GM10266 (cell line): ENCODE results near the gene RNF220.

ENCODE experiments used
- DNase-seq: peaks from one replicate; pipeline ENCODE4 v3.0.0; 2012; ENCODE audit errors: extremely low spot score
- CTCF ChIP-seq: IDR thresholded peaks from 2 replicates; pipeline ENCODE4 v1.5.1; 2012; ENCODE audit warnings: mild to moderate bottlenecking, low read depth; ENCODE audit not compliant: control insufficient read depth, insufficient read depth; ENCODE audit errors: missing control alignments

RNF220 gene

GRCh38 chr1:44678120-44678519 lies 273.1 kb downstream of the RNF220 start:
- no peak for DNase-seq
- TF ChIP-seq CTCF: no peak

- no peak for DNase-seq
- no peak for TF ChIP-seq CTCF
These were observed 273.6 kb downstream of the RNF220 start for GRCh38 chr1:44678626-44679025.

GRCh38 chr1:44679468-44679867 lies 274.4 kb downstream of the RNF220 start:
- DNase-seq: no peak
- TF ChIP-seq CTCF: no peak

- TF ChIP-seq CTCF: no peak
- no peak for DNase-seq
These were observed 277.1 kb downstream of the RNF220 start for GRCh38 chr1:44681905-44682882.

- TF ChIP-seq CTCF: no peak
- no peak for DNase-seq
These were observed 277.8 kb downstream of the RNF220 start for GRCh38 chr1:44682883-44683265.

GRCh38 chr1:44684525-44684924 lies 279.5 kb downstream of the RNF220 start:
- peak; percentile 48 for DNase-seq

More at GRCh38 chr1:44684525-44684924, 279.5 kb downstream of the RNF220 start:
- TF ChIP-seq CTCF: no peak
